GM21515 (cell line): ENCODE data around the gene TARS1.

Source experiments
- ATAC-seq: cut with Tn5 transposase; IDR thresholded peaks from one replicate; pipeline ENCODE4 v1.9.1; 2021; ENCODE audit not compliant: unreplicated experiment

TARS1 gene

DNA sequence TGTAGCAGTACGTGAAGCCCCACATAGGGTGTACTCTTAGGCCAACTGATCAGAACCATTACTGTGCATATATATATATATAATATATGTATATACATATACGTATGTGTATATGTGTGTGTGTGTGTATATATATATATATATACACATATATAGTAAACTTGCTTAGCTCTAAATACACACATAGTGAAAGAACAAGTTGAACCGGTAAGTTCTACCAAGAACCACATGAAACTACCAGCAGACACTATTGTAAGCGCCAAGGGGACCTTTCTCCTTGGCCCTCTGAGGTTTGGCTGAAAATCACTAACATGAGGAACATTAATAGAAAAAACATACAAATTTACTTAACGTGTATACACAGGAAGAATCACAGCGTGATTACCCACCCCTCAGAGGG, 1.8 kb upstream of the TARS1 start:
- no peak for ATAC-seq

DNA sequence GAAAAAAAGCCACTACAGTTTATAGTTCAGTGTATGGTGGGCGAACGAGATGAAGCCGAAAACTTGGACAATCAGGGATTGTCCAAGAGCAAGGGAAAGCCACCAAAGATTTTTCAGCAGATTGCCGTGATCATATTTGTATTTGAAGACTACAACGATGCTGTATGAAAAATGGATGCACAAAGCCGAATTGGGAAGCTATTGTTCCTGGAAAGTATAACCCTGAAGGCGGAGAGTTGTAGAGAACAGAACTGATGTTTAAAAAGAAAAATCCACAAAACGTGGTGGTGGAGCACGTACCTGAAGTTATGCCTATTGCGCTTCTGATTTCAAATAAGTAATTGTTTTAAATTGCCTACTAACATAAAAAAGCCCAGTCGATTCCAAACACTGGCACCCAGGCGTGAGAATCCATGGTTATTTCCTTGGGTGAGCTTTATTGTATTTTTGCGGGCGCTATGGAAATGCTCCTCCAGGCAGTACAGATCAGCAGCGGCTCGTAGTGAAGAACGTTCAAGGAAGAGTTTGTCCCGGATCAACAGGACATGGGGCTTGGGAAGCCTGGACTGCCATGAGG, 772 bp upstream of the TARS1 start:
- ATAC-seq: no peak

DNA sequence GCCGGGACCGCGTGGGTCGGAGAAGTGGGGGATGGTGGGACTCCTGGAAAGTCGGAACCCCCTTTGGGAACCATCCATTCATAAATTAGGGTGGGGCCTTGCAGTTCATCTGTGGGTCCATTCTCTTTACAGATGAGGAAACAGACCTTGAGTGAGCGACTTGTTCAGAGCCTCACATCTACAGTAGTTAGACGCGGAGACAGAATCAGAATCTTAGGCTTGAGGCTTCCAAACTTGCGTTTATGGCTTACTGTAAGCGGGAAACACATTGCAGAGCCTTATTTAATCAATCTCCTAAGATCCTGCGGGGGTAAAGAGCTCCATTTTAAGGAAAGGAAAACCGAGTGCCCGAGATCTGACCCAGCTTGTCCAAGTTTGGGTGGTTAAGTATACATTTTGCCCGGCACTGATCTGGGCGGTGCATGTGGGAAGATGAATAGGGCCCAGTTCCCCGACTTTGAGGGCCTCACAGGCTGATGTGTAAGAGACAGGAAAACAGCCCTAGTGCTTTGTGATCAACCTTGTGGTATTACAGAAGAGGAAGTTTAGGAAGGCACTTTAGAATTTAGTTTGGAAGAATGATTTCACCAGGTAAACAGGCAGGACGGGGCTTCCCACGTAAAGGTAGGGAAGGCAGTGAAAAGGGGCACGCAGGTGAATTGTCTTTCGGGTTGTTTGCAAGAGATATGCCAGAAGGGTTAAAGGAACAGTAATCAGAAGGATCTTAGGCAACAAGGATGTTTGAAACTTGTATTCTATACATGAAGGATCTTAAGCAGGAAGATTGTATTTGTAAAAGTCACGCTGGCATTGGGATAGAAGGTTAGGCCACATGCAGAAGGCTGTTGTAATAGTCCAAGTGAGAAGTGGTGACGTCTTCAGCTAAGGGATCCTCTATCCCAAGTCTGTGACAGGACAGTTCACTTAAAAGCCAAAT, 744 bp downstream of the TARS1 start:
- ATAC-seq: peak; percentile 32

DNA sequence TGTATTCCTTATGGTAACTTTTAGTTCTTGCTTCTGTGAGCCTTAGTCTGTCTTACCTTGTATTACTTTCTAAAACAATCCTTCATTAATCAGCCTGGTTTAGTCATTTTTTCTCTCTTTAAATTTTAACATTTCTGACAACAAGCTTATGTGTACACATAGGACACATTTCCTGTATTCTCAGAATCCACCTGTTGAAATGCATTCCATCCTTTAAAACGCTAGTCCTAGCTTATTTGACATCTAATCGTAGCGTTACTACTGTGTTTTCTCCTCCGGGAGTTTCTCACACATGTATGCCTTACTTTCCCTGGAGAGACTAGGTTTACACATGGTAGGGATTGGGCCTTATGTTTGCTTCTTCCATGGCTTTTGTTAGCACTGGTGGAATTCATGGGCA, 3.8 kb downstream of the TARS1 start:
- ATAC-seq: no peak

DNA sequence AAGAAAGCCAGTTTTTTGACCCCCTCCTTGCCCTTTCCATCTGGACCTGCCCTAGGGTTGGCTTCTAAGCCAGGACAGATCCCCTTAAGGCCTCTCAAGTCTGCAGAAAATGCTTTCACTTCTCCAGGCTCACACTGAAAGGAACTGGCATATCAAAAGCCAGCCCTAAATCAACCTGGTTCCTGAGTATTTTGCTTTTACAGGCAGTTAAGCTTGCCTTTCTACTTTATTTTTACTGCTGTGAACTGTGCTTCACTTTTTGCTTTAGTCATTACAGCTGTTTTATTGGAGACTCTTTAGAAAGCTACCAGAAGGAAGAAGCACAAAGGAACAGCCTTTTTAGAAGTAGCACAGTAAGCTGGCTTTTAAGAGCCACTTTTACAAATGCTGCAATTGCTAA, 5.0 kb downstream of the TARS1 start:
- ATAC-seq: no peak

DNA sequence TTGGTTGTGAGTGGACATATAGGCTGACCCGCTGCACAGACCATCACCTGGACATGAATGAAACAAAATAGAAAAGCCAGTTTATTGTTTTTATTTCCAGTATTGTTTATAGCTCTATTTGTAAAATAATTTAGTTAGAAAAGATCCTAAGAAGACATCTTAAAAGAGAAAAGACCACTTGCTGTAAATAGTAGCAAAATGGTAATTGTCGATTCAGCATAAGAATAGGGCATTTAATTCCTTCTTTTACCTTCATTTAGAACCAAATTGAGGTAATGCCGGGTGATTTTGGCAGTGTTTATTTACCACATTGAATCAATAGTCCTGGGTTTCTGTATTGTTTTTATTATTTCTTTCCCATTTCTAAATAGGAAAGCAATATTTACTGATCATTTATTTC, 7.4 kb downstream of the TARS1 start:
- no peak for ATAC-seq

DNA sequence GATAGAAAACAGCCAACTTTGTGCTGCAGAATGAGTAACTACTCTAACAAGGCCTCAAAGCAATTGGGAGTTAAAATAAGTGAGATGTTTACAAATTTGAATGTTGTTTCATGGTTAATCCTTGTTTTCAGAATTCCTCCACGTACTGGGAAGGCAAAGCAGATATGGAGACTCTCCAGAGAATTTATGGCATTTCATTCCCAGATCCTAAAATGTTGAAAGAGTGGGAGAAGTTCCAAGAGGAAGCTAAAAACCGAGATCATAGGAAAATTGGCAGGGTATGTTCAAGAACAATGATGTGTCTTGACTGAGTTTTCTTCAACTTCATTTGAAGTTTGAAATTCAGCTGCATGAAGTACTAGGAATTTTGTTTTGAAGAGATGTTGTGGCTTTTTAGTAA, 16.4 kb downstream of the TARS1 start:
- no peak for ATAC-seq

DNA sequence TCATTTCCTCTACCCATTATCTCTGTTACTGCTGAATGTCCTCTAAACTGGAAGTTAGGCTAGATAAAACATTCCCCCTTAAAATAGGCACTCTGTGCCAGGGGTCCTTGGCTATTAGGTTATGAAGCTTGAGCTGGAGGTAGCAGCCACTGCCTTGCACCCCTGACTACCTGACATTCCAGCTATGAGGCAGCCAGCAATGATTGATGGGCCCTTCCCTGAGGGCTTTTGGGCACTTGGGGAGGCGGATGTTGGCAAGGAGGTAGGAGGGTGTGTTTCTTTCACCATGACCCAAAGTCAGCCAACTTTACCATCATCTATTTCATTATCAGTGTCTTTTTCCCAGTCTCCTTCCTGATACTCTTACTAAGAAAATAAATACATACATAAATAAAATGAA, 17.1 kb downstream of the TARS1 start:
- ATAC-seq: no peak

DNA sequence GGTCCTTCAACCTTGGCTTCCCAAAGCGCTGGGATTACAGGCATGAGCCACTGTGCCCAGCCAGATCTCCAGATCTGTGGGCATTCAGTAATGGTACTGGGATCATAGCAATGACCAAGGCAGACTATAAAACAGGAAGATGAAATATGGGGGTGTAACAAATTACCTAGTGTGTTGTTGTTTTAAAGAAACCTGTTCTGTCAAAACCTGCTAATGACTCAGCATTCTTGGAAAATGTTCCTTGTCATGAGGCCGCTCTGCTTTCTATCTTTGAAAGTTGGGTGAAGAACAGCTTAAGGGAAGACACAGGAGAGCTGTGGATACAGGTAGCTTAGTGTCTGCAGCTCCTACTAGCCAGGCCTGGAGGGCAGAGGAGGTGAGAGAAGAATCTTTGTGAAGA, 19.4 kb downstream of the TARS1 start:
- ATAC-seq: no peak

DNA sequence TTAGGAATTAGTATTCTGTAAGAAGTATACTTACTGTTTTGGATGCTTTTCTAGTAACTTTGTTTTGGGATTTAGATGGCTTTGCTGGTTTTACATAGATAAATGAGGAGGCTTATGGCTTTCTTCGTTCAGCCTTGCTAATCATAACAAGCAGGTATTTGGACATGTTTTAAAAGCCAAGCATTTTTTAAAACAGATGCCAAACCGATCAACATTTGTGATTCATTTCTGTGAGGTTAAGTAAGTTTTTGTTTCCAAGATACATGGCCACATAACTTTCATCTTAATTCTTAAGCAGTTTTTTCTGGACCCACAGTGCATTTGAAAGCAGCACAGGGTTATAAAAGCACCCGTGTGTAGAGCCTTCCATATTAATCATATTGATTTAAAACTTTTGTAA, 21.7 kb downstream of the TARS1 start:
- no peak for ATAC-seq

DNA sequence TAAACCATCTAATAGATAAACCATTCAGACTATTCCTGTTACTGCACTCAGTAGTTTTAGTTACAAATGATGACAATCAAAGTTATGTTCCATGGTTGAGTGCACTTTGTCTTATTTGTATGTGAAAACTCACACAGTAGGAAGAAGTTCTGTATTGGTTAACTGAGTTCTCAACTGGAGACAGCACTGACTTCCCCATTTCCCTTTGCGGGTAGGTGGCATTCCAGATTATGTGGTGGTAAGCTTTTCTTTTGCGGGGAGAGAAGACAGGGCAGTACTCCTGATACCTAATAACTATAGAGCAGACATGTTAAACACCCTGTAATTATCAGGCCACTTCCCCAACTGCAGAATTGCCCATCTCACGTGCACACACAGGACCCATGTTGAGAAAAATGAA, 24.4 kb downstream of the TARS1 start:
- ATAC-seq: no peak

DNA sequence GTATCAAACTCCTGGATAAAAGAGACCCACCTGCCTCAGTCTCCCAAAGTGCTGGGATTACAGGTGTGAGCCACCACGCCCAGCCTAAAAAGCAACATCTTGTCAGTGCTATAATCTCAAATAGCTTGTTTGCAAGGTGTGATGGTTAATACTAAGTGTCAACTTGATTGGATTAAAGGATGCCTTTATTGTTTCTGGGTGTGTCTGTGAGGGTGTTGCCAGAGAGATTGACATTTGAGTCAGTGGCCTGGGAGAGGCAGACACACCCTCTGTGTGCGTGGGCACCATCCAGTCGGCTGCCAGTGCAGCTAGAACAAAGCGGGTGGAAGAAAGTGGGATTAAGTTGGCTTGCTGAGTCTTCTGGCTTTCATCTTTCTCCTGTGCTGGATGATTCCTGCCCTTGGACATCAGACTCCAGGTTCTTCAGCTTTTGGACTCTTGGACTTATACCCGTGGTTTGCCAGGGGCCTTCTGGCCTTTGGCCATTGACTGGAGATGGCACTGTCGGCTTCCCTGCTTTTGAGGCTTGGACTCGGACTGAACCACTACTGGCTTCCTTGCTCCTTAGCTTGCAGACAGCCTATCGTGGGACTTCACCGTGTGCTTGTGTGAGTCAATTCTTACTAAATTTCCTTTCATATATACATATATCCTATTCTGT, 28.1 kb downstream of the TARS1 start:
- ATAC-seq: no peak

DNA sequence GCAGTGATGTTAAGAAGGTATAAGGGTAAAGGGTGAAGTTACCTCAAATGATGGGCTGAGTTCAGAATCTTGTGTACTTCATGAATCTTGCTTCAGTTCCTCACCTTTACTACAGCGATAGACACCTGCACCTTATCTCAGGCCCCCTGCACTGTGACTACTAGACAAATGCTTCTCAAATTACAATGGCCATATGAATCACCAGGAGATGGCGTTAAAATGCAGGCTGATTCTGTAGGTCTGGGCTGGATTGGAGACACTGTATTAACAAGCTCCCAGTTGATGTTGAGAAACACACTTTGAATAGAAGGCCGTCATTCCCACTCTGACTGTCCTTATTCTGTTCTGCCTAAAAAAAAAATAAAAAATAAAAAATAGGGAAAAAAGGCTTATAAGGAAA, 29.8 kb downstream of the TARS1 start:
- ATAC-seq: no peak

DNA sequence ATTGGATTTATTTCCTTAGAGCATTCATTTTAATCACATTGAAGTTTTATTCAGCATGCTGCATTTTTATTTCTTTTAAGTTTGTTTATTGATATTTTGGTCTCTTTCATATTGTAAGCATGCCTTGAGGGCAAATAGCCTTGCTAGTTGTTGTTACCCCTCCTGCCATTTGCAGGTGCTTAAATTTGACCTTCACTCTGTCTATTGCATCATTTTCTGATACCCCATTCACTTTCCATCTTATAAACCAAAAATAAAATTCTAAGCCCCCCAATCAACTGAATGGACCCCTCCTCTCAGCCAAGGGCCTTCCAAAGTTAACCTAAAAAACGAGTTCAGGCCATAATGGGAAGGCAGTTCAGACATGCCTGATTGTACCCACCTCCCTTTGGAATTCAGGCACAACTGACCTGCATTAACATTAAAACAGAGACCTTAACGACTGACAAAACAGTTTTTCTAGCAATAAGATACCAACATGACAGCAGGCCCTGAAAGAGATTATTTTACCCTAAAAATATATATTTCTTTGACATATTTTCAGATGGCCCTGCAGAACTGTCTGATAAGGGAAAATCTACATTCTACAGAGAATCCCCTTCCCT, 32.1 kb downstream of the TARS1 start:
- no peak for ATAC-seq

DNA sequence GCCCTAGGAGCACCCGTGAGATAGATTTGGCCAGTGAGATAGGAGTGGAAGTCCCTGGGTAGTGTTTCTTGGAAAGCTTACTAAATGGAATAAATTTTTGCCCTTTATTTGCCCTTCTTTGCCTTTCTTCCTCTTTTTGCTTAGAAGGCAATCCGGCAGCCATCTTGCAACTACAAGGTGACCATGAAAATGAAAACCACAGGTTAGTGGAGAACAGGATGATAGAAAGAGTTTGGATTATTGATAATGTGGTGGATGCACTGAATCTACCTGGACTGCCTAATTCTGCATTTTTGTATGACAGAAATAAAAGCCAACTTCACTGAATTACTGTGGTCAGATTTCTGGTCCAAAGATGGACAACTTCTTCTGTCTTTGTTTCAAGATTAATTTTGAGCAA, 33.2 kb downstream of the TARS1 start:
- ATAC-seq: no peak

DNA sequence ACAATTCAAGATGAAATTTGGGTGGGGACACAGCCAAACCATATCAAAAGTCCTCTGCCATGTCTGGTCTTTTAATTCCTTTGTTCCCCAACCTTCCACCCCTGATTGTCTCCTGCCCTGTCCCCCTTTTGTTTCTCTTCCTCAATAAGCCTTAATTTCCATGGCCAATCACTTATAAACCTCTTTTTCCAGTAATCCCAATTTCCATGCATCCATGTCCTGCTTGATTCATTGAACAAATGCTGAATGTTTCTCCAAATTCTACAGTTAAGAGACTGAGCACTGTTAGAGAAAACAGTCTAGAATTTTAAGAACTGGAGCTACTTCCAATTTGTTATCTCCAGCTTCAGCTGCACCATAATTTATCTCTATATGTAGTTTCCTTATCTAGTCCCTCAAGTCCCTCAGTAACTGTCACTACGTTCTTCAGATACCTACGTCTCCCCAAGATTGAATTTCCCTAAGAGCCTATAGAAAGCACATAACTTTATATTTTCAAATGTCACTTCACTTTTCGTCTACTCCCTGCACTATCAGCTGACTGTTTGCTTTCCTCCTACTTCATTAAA, 34.2 kb downstream of the TARS1 start:
- ATAC-seq: no peak

DNA sequence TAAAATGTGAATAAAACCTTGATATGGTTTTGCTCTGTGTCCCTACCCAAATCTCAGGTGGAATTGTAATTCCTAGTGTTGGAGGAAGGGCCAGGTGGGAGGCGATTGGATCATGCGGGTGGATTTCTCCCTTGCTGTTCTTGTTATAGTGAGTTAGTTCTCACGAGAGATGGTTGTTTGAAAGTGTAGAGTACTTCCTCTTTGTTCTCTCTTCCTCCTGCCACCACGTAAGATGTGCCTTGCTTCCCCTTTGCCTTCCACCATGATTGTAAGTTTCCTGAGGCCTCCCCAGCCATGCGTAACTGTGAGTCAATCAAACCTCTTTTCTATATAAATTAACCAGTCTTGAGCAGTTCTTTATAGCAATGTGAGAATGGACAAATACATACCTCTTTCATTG, 34.9 kb downstream of the TARS1 start:
- ATAC-seq: no peak

DNA sequence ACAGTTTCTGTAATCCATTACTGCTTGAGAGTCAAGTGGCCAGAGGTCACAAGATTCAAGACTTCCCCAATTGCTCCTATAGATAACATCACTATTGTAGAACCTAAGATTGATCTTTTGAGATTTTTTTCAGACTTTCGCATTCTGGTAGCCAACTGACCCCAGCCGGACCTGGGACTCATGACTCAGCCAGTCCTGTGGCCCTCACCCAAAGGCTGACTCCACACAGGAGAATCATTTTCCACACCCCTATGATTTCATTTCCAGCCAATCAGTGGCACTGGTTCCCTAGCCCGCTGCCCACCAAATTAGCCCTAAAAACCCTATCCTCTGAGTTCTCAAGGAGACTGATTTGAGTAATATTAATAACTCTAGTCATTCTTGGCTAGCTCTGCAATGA, 36.2 kb downstream of the TARS1 start:
- no peak for ATAC-seq

DNA sequence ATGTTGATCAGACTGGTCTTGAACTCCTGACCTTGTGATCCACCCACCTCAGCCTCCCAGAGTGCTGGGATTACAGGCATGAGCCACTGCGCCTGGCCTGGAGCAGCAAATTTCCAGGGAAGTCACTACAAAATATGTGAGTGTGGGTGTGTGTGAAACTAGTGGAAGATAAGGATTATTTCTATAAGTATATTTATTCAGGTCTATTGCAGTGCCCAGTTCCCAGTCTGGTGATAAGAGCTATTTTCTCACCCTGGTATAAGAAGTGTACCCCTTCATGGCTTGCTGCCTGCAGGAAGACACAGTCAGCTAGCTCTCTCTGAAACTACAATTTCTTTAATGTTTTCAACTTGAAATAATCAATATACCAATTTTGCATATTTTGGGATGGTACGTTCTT, 37.1 kb downstream of the TARS1 start:
- ATAC-seq: no peak

DNA sequence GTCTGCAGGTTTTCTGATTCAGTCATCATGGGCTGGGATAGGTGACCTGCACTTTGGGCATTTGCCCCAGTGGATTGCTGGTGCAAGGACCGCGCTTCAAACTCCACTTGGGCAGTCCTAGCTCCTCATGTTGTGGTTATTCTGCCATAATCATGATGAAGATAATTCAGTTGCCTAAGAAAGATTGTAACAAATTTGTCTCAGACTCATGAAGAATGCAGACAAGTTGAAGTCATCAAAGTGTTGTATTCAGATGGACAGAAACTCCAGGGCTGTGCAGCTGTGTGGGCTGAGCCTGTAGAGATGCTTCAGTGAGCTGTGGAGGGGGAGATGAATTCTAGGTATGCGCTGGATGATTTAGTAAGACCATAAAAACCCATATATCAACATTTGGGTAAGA, 38.5 kb downstream of the TARS1 start:
- no peak for ATAC-seq

DNA sequence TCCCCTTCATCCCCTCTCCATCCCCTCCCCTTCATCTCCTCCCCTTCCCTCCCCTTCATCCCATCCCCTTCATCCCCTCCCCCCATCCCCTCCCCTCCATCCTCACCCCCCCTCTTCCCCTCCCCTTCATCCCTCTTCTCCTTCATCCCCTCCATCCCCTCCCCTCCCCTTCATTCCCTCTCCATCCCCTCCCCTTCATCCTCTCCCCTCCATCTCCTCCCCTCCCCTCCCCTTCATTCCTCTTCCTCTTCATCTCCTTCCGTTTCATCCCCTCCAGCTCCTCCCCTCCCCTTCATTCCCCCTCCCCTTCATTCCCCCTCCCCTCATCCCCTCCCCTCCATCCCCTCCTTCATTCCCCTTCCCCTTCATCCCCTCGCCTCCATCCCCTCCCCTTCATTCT, 40.1 kb downstream of the TARS1 start:
- no peak for ATAC-seq

DNA sequence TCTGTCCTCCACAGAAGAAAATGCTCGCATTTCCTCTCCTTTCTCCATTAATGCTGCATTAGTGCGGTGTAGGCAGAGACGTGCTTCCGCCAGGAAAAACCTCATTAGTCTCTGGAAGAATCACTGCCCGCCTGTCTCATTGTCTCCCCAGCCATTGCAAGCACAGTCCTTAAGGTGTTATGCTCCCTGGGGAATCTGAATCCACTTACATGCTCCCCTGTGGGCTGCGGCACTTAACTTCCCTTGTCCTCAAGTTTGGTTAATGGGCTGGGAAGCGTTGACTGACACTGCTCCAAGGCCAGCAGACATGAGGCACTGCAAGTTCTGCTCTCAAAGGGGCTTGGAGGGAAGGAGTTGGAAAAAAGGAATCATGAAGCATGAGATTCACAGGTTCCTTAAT, 41.6 kb downstream of the TARS1 start:
- ATAC-seq: no peak
